GM20431 (cell line): Measurements from ENCODE around the gene CRYAB.
"Not testable (repeated sequence)": the region's sequence is repeated elsewhere in the genome, so short reads cannot be mapped to it uniquely, and the experiment has no call there.

Source experiments
- in situ Hi-C: fragments of 300-500 bp; cut with MseI, MboI; formaldehyde crosslinking; loops from one replicate; pipeline ENCODE4 v1.15.0; 2020; ENCODE audit warnings: low sequenced_read_pairs; ENCODE audit not compliant: unreplicated experiment

The CRYAB gene

GRCh38 chr11:111934306-111934705 is 22.7 kb upstream of the CRYAB start:
- in situ Hi-C loops = no loop called here

DNA sequence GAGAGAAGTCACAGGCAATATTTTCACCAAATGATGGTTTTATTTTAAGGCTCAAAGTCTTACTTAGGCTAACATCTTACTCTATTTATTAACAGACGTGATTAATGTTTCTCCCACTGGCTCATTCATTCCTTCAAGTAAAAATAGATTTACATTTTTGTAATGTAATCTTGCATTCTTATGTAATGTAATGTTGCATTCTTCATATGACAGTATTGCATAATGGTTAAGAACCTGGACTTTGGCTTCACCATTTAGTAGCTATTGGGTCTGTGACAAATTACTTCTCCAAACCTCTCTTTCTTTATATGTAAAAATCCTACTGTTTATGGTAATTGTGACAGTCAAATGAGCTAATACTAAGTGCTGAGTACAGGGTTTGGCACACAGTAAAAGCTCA is 22.3 kb upstream of the CRYAB start:
- in situ Hi-C loops = no loop called here

GRCh38 chr11:111933176-111933575 is 21.6 kb upstream of the CRYAB start:
- in situ Hi-C loops = not testable (repeated sequence)

DNA sequence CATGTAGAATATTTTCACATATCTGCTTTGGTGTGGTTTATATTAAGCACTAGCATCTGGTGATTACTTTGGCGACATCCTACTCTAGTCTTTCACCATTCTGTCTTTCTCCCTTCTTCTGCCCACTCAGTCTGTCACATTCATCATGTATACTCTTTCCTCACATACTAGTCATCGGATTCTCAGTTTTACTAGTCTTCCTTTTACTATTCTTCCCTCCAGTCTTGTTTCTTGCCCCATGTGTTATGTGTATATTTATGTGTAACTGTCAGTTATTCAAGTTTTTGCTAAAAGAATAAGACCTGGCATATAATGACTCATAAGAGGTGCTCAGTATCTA is 21.0 kb upstream of the CRYAB start:
- in situ Hi-C loops = no loop called here

GRCh38 chr11:111930472-111930871 is 18.9 kb upstream of the CRYAB start:
- in situ Hi-C loops = no loop called here

- in situ Hi-C loops = no loop called here
Measured at GRCh38 chr11:111926505-111927391, 15.2 kb upstream of the CRYAB start.

DNA sequence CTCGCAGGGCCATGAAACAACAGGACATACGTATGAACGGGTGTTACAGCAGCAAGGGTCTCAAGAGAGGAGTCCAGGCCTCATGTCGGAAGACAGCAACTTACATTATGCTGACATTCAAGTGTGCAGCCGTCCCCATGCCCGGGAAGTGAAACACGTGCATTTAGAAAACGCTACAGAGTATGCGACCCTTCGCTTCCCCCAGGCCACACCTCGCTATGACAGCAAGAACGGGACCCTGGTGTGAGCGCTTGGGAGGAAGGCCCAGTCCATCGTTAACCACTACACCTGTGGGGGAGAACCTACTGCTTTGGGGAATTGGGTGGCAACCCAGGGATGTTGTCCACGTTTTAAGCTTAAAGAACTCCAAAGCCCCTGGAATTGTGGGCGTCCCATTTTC is 14.4 kb upstream of the CRYAB start:
- in situ Hi-C loops = no loop called here

- in situ Hi-C loops = no loop called here
Measured at GRCh38 chr11:111923951-111924350, 12.4 kb upstream of the CRYAB start.

- in situ Hi-C loops = no loop called here
Measured at GRCh38 chr11:111923351-111923788, 11.8 kb upstream of the CRYAB start.

DNA sequence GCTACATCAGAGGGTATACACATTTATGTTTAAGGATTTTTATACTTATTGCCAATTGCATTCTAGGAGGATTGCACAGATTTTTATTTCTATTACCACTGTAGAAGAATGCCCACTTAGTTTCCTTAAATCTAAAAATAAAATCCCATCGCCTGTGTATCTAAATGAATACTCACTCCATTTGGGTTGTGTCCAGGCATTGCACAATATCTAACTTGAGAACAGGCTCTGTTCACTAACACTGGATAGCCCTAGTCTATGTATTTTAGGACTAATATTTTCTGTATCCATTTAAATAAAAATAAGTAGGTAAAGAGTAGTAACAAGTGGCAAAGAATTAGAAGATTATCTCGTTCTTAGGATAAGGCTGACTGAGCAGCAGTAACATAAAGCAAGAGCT is 11.2 kb upstream of the CRYAB start:
- in situ Hi-C loops = no loop called here

DNA sequence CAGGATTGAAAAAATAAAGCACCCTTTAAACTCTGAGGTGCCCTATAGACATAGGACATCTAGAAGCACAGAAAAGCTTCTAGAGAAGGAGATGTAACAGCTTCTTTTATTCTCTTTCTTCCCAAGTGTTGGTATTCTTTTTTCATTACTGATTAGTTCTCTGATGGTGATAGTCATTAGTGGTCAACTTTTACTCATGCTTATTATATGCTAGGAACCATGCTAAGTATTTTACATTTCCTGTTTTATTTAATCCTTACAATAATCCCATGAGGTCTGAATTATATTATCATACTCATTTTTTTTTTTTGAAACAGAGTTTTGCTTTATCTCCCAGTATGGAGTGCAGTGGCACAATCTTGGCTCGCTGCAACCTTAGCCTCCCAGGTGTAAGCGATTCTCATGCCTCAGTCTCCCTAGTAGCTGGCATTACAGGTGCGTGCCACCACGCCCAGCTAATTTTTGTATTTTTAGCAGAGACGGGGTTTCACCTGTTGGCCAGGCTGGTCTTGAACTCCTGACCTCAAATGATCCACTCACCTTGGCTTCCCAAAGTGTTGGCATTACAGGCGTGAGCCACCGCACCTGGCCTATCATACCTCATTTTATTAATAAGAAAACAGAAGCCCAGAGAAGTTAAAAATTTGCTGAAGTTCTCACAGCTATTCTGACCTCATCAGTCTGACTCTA is 10.1 kb upstream of the CRYAB start:
- in situ Hi-C loops = no loop called here

- in situ Hi-C loops = no loop called here
Measured at GRCh38 chr11:111920908-111921307, 9.3 kb upstream of the CRYAB start.

DNA sequence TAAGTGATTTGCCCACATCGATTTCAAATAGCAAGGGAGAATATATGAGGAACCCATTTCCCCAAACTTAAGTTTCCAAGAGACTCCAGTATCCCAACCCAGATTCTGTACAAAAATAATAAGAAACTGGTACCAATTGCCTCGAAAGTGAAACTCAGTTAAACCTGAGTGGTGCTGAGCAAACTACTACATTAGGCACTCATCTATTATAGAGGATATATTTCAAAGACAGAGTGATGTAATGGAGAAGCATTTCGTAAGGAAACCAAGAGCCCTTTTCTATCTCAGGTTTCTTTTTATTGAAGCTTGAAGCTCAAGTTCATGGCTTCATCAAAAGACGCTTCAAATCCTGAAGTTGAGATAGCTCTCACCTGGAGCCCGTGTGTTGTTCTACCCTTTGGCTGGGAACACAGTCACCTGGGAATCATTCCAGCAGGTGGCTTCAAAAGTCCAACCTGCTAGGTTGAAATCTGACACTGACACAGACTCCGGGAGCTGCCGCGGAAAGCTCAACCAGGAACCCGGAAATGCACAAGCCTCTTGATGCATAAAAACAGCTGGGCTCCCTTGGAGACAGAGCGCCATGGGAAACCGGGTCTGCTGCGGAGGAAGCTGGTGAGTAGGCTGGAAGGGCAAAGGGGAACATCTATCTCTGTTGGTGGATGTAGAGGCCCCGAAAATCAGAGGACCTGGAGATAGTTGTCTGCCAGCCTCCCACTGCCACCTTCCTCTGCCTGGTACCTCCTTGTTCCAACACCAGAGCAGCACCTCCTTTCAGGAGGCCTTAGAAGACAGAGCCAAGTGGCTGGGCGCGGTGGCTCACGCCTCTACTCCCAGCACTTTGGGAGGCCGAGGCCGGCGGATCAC is 7.1 kb upstream of the CRYAB start, which contains the start of gene C11orf52:
Gene C11orf52, plus strand, starts transcription at position 524 of the 867 bp plus-strand sequence. Its CDS starts 60 bp downstream, at position 584.
- in situ Hi-C loops = no loop called here

DNA sequence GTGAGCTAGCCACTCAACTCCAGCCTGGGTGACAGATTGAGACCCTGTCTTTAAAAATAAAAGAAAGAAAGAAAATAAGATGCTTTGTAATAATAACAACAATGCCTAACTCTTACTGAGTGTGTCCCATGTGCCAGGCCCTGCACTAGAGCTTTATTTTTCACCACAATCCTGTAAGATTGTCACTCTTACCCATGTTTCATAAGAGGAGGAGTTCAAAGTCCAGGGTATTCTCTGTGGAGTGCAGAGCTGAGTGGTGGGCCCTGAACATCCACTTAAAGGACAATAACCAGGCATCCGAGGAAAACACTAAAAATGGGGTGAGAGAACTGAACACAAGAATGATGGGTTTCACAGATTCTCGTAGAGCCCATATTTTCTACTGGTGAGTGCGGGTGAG is 6.2 kb upstream of the CRYAB start:
- in situ Hi-C loops = no loop called here

DNA sequence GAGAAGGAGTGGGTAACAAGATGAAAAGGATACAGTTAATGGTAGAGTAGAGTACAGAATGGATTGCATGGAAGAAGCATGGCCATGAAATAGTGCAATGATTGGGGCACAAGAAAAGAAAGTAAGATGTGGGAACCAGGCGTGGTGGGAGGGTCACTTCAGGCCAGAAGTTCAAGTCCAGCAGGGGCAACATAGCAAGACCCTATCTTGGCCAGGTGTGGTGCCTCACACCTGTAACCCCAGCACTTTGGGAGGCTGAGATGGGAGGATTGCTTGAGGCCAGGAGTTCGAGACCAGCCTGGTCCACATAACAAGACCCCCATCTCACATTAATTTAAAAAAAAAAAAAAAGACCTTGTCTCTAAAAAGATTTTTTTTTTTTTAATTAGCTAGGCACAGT is 5.7 kb upstream of the CRYAB start:
- in situ Hi-C loops = no loop called here

DNA sequence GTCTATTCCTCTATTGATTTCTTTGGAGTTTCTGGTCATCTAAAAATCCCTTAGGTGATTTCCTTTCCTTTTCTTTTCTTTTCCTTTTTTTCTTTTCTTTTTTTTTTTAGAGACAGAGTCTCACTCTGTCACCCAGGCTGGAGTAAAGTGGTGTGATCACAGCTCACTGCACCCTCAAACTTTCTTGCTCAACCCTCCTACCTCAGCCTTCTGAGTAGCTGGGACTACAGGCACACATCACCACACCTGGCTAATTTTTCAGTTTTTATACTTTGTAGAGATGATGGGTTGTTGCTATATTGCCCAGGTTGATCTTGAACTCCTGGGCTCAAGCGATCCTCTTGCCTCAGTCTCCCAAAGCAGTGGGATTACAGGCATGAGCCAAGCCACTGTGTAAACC is 5.2 kb upstream of the CRYAB start:
- in situ Hi-C loops = no loop called here

DNA sequence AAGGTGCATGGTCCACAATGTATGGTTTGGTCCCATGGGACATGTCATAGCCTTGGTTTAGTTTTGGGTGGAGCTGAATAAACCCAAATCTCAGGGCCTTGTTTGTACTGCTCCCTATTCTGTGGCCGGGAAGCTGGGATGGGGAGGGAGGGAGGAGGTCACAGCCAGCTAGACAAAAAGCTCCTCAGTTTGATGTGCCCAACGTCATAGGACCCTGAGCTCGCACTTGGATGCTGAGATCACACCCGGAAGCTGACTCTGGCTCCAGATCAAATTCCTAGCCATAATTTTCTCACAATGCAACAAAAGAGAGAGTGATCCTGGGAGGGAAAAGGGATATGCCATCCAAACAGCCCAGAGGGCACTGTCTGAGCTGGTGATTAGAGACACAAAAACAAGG is 2.4 kb upstream of the CRYAB start:
- in situ Hi-C loops = no loop called here

DNA sequence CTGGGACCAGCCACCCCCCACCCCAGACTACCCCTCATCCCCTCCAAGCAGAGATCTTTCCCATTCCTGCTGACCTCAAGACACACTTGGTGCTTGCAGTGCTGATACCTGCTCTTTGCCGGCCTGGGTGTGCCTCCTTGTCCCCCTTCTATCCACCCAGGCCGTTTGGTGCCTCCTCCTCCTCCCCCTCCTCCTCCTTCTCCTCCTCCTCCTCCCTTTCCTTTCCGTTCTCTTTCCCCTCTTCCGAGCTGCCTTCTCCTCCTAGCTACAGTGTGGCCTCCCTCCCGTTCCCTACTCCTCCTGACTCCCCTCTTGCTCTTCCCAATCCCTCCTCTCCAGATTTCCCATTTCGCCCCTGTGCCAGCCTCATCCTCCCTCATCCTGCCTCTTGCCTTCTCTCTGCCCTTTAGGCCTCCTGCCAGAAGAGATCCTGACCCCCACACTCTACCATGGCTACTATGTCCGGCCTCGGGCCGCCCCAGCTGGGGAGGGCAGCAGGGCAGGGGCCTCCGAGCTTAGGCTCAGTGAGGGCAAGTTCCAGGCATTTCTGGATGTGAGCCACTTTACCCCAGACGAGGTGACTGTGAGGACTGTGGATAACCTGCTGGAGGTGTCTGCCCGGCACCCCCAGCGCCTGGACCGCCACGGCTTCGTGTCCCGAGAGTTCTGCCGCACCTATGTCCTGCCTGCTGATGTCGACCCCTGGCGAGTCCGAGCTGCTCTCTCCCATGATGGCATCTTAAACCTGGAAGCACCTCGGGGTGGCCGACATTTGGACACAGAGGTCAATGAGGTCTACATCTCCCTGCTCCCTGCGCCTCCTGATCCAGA is 1.7 kb upstream of the CRYAB start:
- in situ Hi-C loops = no loop called here

DNA sequence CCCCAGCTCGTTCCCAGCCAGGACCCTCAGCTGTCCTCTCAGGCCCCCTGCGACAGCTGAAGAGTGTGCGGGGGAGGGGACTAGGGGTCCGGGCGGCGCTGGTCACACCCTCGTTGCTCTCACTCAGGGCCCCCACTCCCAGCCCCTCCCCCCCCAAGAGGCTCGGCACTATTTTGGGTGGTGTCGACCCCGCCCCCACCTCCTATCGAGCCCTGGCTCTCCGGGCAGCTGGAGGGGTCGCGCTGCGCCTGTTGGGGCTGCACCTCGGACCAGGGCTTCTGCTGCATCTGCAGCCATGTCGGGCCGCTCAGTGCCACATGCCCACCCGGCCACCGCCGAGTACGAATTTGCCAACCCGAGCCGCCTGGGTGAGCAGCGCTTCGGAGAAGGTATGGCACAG is 965 bp upstream of the CRYAB start, which contains the start of gene HSPB2:
Gene HSPB2, plus strand, starts transcription at position 200 of the 400 bp plus-strand sequence. Its CDS starts 96 bp downstream, at position 296.
- in situ Hi-C loops = no loop called here
